Neural cell (in vitro differentiated cells): ENCODE data around the gene EFCAB6. TPM values are rescaled to one million over a fixed set of nuclear protein-coding genes. Genes with fewer than 3 reads are reported as not detected.

Source experiments
- H2AFZ ChIP-seq: fragments of 200-600, 300-800 bp; sonication (generic), shearing (Covaris generic); 2 replicates; pipeline ENCODE4 v1.6.0; 2014; ENCODE audit warnings: low read depth, mild to moderate bottlenecking, antibody characterized with exemption, low read length, moderate library complexity
- H3F3A ChIP-seq: fragments of 200-600 bp; shearing (Covaris generic); 2 replicates; pipeline ENCODE4 v1.6.1; 2016; ENCODE audit warnings: mild to moderate bottlenecking, moderate library complexity, mixed read lengths, antibody characterized with exemption, low read length; ENCODE audit not compliant: insufficient read depth, poor library complexity, severe bottlenecking
- H3K27ac ChIP-seq: fragments of 200-600, 300-800 bp; sonication (generic), shearing (Covaris generic); 2 replicates; pipeline ENCODE4 v1.5.1; 2014; ENCODE audit warnings: mild to moderate bottlenecking, low read length, moderate library complexity
- H3K27me3 ChIP-seq: fragments of 300-800, 200-600 bp; sonication (generic), shearing (Covaris generic); 2 replicates; pipeline ENCODE4 v1.6.0; 2014; ENCODE audit warnings: mild to moderate bottlenecking, low read depth, low read length, moderate library complexity; ENCODE audit not compliant: insufficient read depth
- H3K36me3 ChIP-seq: fragments of 300-800, 200-600 bp; sonication (generic), shearing (Covaris generic); 2 replicates; pipeline ENCODE4 v1.5.1; 2014; ENCODE audit warnings: mild to moderate bottlenecking, antibody characterized with exemption, low read length, moderate library complexity; ENCODE audit not compliant: insufficient read depth
- H3K4me2 ChIP-seq: fragments of 300-800, 200-600 bp; sonication (generic), shearing (Covaris generic); 2 replicates; pipeline ENCODE4 v1.6.0; 2014; ENCODE audit warnings: mild to moderate bottlenecking, low read length
- H3K4me3 ChIP-seq: fragments of 300-800, 200-600 bp; sonication (generic), shearing (Covaris generic); 2 replicates; pipeline ENCODE4 v1.5.1; 2014; ENCODE audit warnings: mild to moderate bottlenecking, low read length, moderate library complexity
- H3K79me2 ChIP-seq: fragments of 200-600 bp; shearing (Covaris generic); replicated peaks from 2 replicates; pipeline ENCODE4 v1.6.0; 2014; ENCODE audit warnings: mild to moderate bottlenecking, low read length, moderate library complexity; ENCODE audit not compliant: insufficient read depth
- H3K9ac ChIP-seq: fragments of 300-800, 200-600 bp; sonication (generic), shearing (Covaris generic); 2 replicates; pipeline ENCODE4 v1.6.1; 2016; ENCODE audit warnings: mild to moderate bottlenecking, low read length, mixed read lengths
- H3K9me2 ChIP-seq: fragments of 200-600 bp; shearing (Covaris generic); 2 replicates; pipeline ENCODE4 v1.6.1; 2016; ENCODE audit warnings: mild to moderate bottlenecking, low read length, mixed read lengths; ENCODE audit not compliant: insufficient read depth
- H3K9me3 ChIP-seq: fragments of 200-600, 300-800 bp; sonication (generic), shearing (Covaris generic); 2 replicates; pipeline ENCODE4 v1.6.1; 2016; ENCODE audit warnings: mild to moderate bottlenecking, mixed run types, low read length, moderate library complexity, mixed read lengths
- H4K20me1 ChIP-seq: fragments of 200-600 bp; shearing (Covaris generic); 2 replicates; pipeline ENCODE4 v1.6.1; 2016; ENCODE audit warnings: mild to moderate bottlenecking, mixed run types; ENCODE audit not compliant: insufficient read depth
- CTCF ChIP-seq: fragments of 450-650 bp; IDR thresholded peaks from 2 replicates; pipeline ENCODE4 v1.5.1; 2014; ENCODE audit warnings: antibody characterized with exemption, mild to moderate bottlenecking, moderate library complexity; ENCODE audit not compliant: poor library complexity, severe bottlenecking
- EP300 ChIP-seq: fragments of 450-650 bp; conservative IDR thresholded peaks from 2 replicates; pipeline ENCODE4 v1.6.1; 2014; ENCODE audit warnings: antibody characterized with exemption, mild to moderate bottlenecking, moderate library complexity; ENCODE audit not compliant: poor library complexity, severe bottlenecking
- EZH2 ChIP-seq: fragments of 200-600, 300-800 bp; shearing (Covaris generic), sonication (generic); IDR thresholded peaks from 2 replicates; pipeline ENCODE4 v1.6.1; 2014; ENCODE audit warnings: antibody characterized with exemption, low read length, borderline replicate concordance, mild to moderate bottlenecking; ENCODE audit not compliant: insufficient read depth, poor library complexity, severe bottlenecking
- MXI1 ChIP-seq: fragments of 450-650 bp; conservative IDR thresholded peaks from 2 replicates; pipeline ENCODE4 v1.6.1; 2014; ENCODE audit warnings: antibody characterized with exemption, mild to moderate bottlenecking; ENCODE audit not compliant: poor library complexity, severe bottlenecking
- POLR2AphosphoS5 ChIP-seq: IDR thresholded peaks from 2 replicates; pipeline ENCODE4 v1.6.1; 2012
- RAD21 ChIP-seq: fragments of 450-650 bp; conservative IDR thresholded peaks from 2 replicates; pipeline ENCODE4 v1.6.1; 2014; ENCODE audit warnings: antibody characterized with exemption, mild to moderate bottlenecking, moderate library complexity
- REST ChIP-seq: IDR thresholded peaks from 2 replicates; pipeline ENCODE4 v1.6.1; 2012; ENCODE audit warnings: borderline replicate concordance
- SMC3 ChIP-seq: fragments of 450-650 bp; conservative IDR thresholded peaks from 2 replicates; pipeline ENCODE4 v1.6.1; 2014; ENCODE audit warnings: antibody characterized with exemption, mild to moderate bottlenecking, moderate library complexity; ENCODE audit not compliant: poor library complexity
- TAF1 ChIP-seq: IDR thresholded peaks from 2 replicates; pipeline ENCODE4 v1.6.1; 2012; ENCODE audit warnings: low read depth
- polyA plus RNA-seq: library from polyadenylated mRNA; depleted of rRNA; stranded (reverse); fragments of >200 nt; gene quantifications from 2 replicates; pipeline ENCODE4 v1.2.3, GENCODE V29; 2014

Gene EFCAB6
- polyA plus RNA-seq, 1 donor from 2014 or later = 1.4 TPM

DNA sequence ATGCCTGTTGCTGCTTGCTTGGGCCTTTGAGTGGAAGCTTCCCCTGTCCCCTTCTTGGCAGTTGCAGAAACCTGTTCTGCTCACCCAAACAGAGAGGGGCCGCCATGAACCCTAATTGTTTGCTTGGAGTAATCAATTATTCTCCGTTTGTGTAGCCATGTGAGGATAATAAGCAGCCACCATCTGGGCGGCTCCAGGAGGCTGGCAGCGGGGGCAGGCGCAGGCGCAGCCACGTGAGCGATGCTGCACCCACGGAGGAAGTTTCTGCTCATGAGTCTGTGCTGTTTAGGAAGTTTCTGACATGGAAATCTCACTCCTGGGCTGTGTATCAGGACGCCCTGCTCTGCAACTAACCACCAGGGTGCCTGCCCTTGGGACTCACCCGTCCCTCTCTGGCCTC lies 310.2 kb downstream of the EFCAB6 start:
- Histone ChIP-seq H3K9me2 (no peaks in the 10 kb centered on the region), H2AFZ (no peak overlapping the region), H3K79me2 (no peaks in the 10 kb centered on the region), H3K27ac (no peak overlapping the region), H4K20me1 (no peaks in the 10 kb centered on the region), H3K9me3 (no peaks in the 10 kb centered on the region), H3K4me2 (no peak overlapping the region), H3K36me3 (no peaks in the 10 kb centered on the region), H3F3A (no peaks in the 10 kb centered on the region), H3K9ac (no peak overlapping the region), H3K27me3 (no peaks in the 10 kb centered on the region), H3K4me3 (no peak overlapping the region)
- TF ChIP-seq POLR2AphosphoS5 (no peak), RAD21 (no peak), MXI1 (no peak), TAF1 (no peak), CTCF (no peak), REST (no peak), EP300 (no peak)

- H3K9me3 ChIP-seq = no peaks in the 10 kb centered on the region
- no peak overlapping the region for H3K4me2 ChIP-seq
- no peaks in the 10 kb centered on the region for H3F3A ChIP-seq
- H3K27me3 ChIP-seq = no peaks in the 10 kb centered on the region
- no peaks in the 10 kb centered on the region for H3K36me3 ChIP-seq
- no peak overlapping the region for H3K9ac ChIP-seq
- H3K4me3 ChIP-seq = no peak overlapping the region
- H3K27ac ChIP-seq = no peak overlapping the region
- H3K79me2 ChIP-seq = no peaks in the 10 kb centered on the region
- TF ChIP-seq CTCF (no peak), SMC3 (no peak), REST (no peak), TAF1 (no peak), MXI1 (no peak), RAD21 (no peak), EZH2 (no peak), EP300 (no peak), POLR2AphosphoS5 (no peak)
- no peaks in the 10 kb centered on the region for H3K9me2 ChIP-seq
- no peak overlapping the region for H2AFZ ChIP-seq
- H4K20me1 ChIP-seq = no peaks in the 10 kb centered on the region
Observed at GRCh38 chr22:43500792-43501785, 311.0 kb downstream of the EFCAB6 start.
